GDM1 (cell line): ENCODE results near the gene DNPH1.

Source experiments
- DNase-seq: peaks from one replicate; lab custom pipeline; 2025; lab: John Stamatoyannopoulos, UW

Gene DNPH1

GRCh38 chr6:43228951-43229802 lies at the start of gene DNPH1:
Gene DNPH1 (minus strand): TSS chr6:43229481. CDS start chr6:43229456, 25 bp downstream.
- peak; percentile 62 for DNase-seq

- DNase-seq, result no peak
Observed at GRCh38 chr6:43278524-43279078, 49.3 kb upstream of the DNPH1 start.

GRCh38 chr6:43277643-43278523 lies 48.6 kb upstream of the DNPH1 start:
- no peak for DNase-seq

- DNase-seq, result no peak
Observed at GRCh38 chr6:43277306-43277642, 48.0 kb upstream of the DNPH1 start.

GRCh38 chr6:43276577-43277305 lies 47.5 kb upstream of the DNPH1 start:
- DNase-seq, result no peak

- no peak for DNase-seq
Observed at GRCh38 chr6:43275801-43276576, 46.7 kb upstream of the DNPH1 start.

- no peak for DNase-seq
Observed at GRCh38 chr6:43274916-43275597, 45.8 kb upstream of the DNPH1 start.

- no peak for DNase-seq
Observed at GRCh38 chr6:43274127-43274915, 45.0 kb upstream of the DNPH1 start.

GRCh38 chr6:43273707-43274106 lies 44.4 kb upstream of the DNPH1 start:
- no peak for DNase-seq

GRCh38 chr6:43271944-43272343 lies 42.7 kb upstream of the DNPH1 start:
- DNase-seq, result no peak

- DNase-seq, result no peak
Observed at GRCh38 chr6:43271103-43271815, 42.0 kb upstream of the DNPH1 start.

- no peak for DNase-seq
Observed at GRCh38 chr6:43269273-43270007, 40.2 kb upstream of the DNPH1 start.

GRCh38 chr6:43268782-43269272 lies 39.5 kb upstream of the DNPH1 start:
- DNase-seq, result no peak

- DNase-seq, result no peak
Observed at GRCh38 chr6:43268355-43268700, 39.0 kb upstream of the DNPH1 start.

- DNase-seq, result no peak
Observed at GRCh38 chr6:43267619-43268354, 38.5 kb upstream of the DNPH1 start.

GRCh38 chr6:43265564-43265963 lies 36.3 kb upstream of the DNPH1 start:
- DNase-seq, result no peak

GRCh38 chr6:43264599-43265145 lies 35.4 kb upstream of the DNPH1 start:
- no peak for DNase-seq
